Kidney epithelial cell (primary cell): ENCODE data around the gene TMEM79. TPM values are rescaled to one million over a fixed set of nuclear protein-coding genes. Genes with fewer than 3 reads are reported as not detected.

Source experiments
- DNase-seq: peaks from one replicate; pipeline ENCODE4 v3.0.0-alpha.2; 2010; ENCODE audit warnings: low read depth
- H3K27me3 ChIP-seq: 2 replicates; pipeline ENCODE4 v1.6.0; 2011; ENCODE audit warnings: low read length; ENCODE audit not compliant: control insufficient read depth, insufficient read depth
- H3K36me3 ChIP-seq: 2 replicates; pipeline ENCODE4 v1.5.1; 2011; ENCODE audit warnings: low read length; ENCODE audit not compliant: control insufficient read depth, insufficient read depth
- H3K4me3 ChIP-seq: 2 replicates; pipeline ENCODE4 v1.5.1; 2011; ENCODE audit warnings: low read depth, mild to moderate bottlenecking, control low read depth, low read length
- total RNA-seq: library from RNA; depleted of rRNA; stranded (reverse); fragments of >200 nt; gene quantifications from 2 replicates; pipeline ENCODE4 v1.2.3, GENCODE V29; 2015
- TF ChIP-seq, protein P1 (sequence below): IDR thresholded peaks from 2 replicates; pipeline ENCODE4 v1.5.1; 2011; ENCODE audit warnings: mild to moderate bottlenecking, moderate library complexity, low read length, control low read depth, inconsistent platforms; ENCODE audit not compliant: insufficient read depth, poor library complexity, severe bottlenecking

TMEM79 gene
- total RNA-seq, 1 donor from 2014 or later, result 1.9 TPM

DNA sequence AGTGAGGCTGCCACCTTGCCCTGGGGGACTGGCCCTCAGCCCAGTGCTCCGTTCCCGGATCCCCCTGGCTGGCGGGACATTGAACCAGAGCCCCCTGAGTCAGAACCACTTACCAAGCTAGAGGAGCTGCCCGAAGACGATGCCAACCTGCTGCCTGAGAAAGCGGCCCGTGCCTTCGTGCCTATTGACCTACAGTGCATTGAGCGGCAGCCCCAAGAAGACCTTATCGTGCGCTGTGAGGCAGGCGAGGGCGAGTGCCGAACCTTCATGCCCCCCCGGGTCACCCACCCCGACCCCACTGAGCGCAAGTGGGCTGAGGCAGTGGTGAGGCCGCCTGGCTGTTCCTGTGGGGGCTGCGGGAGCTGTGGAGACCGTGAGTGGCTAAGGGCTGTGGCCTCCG, 1.3 kb downstream of the TMEM79 start:
- Histone ChIP-seq H3K4me3 (no peak overlapping the region), H3K36me3 (no peaks in the 10 kb centered on the region), H3K27me3 (no peaks in the 10 kb centered on the region)
- TF ChIP-seq, protein P1, sequence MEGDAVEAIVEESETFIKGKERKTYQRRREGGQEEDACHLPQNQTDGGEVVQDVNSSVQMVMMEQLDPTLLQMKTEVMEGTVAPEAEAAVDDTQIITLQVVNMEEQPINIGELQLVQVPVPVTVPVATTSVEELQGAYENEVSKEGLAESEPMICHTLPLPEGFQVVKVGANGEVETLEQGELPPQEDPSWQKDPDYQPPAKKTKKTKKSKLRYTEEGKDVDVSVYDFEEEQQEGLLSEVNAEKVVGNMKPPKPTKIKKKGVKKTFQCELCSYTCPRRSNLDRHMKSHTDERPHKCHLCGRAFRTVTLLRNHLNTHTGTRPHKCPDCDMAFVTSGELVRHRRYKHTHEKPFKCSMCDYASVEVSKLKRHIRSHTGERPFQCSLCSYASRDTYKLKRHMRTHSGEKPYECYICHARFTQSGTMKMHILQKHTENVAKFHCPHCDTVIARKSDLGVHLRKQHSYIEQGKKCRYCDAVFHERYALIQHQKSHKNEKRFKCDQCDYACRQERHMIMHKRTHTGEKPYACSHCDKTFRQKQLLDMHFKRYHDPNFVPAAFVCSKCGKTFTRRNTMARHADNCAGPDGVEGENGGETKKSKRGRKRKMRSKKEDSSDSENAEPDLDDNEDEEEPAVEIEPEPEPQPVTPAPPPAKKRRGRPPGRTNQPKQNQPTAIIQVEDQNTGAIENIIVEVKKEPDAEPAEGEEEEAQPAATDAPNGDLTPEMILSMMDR, result no peak
- DNase-seq, result no peak

DNA sequence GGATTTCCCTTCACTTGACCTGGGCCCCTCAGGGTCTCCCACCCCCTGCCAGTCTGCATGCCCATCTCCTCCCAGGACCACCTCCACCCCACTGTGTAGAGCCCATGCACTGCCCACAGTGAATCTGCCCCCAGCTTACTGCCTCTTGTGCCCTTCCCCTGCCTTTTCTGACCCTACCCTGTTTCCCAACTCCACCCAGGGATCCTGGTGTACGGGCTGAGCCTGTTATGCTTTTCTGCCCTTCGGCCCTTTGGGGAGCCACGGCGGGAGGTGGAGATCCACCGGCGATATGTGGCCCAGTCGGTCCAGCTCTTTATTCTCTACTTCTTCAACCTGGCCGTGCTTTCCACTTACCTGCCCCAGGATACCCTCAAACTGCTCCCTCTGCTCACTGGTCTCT, 1.9 kb downstream of the TMEM79 start:
- no peaks in the 10 kb centered on the region for H3K36me3 ChIP-seq
- DNase-seq, result no peak
- H3K4me3 ChIP-seq, result no peak overlapping the region
- TF ChIP-seq, protein P1, result no peak
- H3K27me3 ChIP-seq, result no peaks in the 10 kb centered on the region

DNA sequence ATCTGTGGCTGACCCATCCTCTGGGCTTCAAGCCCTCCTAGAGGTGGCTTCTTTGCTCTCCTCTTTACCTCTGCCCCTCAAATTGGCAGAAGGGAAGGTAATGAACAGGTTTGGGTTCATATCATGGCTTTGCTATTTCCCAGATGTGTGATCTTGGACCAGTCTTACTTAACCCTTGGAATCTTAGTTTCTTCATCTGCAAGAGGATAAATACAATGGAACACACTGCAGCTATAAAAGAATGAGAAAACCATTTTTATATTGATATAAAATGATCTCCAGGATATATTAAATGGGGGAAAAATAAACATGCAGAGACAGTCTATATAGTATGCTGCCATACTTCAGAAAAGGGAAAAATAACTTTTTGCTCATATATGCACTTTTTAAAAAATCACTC, 5.7 kb downstream of the TMEM79 start:
- TF ChIP-seq, protein P1, result no peak
- H3K36me3 ChIP-seq, result no peaks in the 10 kb centered on the region

DNA sequence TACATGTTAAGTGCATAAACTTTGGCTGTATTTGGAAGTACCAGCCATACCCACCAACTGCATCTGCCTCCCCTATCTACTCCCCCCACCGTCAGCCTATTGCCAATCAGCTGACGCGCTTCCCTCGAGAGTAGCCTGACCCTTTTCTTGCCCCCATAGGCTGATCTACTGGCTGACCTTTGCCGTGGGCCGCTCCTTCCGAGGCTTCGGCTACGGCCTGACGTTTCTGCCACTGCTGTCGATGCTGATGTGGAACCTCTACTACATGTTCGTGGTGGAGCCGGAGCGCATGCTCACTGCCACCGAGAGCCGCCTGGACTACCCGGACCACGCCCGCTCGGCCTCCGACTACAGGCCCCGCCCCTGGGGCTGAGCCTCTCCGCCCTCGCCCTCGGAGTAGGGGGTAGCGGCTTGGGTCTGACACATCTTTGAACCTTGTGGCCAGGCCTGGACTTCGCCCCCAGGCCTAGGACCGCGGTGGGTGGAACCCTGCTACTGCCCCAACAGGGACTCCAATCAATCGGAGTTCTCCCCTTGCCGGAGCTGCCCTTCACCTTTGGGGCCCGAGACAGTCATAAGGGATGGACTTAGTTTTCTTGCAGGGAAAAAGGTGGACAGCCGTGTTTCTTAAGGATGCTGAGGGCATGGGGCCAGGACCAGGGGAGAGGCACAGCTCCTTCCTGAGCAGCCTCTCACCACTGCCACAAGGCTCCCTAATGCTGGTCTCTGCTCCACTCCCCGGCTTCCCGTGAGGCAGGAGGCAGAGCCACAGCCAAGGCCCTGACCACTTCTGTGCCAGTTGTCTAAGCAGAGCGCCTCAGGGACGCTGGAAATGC, 7.3 kb downstream of the TMEM79 start:
- no peaks in the 10 kb centered on the region for H3K36me3 ChIP-seq
- TF ChIP-seq, protein P1, result no peak
- peak overlapping the region; percentile 41 for H3K4me3 ChIP-seq
- DNase-seq, result no peak
- no peaks in the 10 kb centered on the region for H3K27me3 ChIP-seq

More for the DNA sequence above, 5.7 kb downstream of the TMEM79 start:
- Histone ChIP-seq H3K4me3 (no peak overlapping the region), H3K27me3 (no peaks in the 10 kb centered on the region)
- DNase-seq, result no peak

DNA sequence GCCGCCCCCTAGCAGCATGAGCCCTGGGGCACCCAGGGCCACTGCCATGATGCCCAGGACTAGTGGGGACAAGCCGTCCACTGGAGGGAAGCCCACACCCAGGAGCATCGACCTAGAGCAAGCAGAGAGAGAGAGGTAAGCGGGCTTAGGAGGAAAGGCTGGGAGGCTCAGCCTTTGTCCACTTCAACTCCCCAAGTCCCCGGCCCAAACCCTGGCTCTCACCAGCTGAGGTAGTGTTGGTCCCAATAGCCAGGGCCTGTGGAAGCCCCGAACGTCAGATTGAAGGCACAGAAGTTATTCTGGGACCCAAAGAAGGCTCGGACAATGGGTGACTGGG, 8.9 kb downstream of the TMEM79 start:
- no peak overlapping the region for H3K4me3 ChIP-seq
- H3K27me3 ChIP-seq, result no peaks in the 10 kb centered on the region
- H3K36me3 ChIP-seq, result no peaks in the 10 kb centered on the region
- no peak for DNase-seq
- TF ChIP-seq, protein P1, result no peak

DNA sequence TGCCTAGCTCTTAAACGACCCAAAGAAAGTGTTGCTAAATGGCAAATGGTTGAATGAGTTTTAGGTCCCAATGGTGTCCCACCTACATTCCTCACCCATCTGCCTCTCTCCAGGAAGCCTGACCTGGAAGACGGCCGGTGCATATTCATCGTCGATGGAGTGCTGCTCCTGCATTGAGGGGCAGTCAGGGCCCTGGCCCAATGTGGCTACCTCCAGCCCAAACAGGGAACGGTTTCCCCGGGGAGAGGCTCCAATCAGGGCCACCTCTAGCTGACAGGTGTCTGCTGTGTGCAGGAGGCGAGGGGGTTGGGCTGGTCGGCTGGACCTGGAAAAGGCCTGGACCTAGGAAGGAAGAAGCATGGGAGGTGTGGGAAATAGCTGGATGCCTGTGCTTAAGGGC, 9.8 kb downstream of the TMEM79 start:
- no peak overlapping the region for H3K4me3 ChIP-seq
- no peaks in the 10 kb centered on the region for H3K36me3 ChIP-seq
- DNase-seq, result no peak
- TF ChIP-seq, protein P1, result no peak
- no peaks in the 10 kb centered on the region for H3K27me3 ChIP-seq
